PFSK-1 (cell line): ENCODE data around the gene FEZ2.

ENCODE experiments used
- FOXP2 ChIP-seq: optimal IDR thresholded peaks from 2 replicates; pipeline ENCODE3; 2011; ENCODE audit warnings: borderline replicate concordance, control low read depth, inconsistent platforms; ENCODE audit not compliant: insufficient read depth; ENCODE audit errors: extremely low read length, extremely low read depth
- POLR2AphosphoS5 ChIP-seq: IDR thresholded peaks from 2 replicates; pipeline ENCODE4 v1.6.1; 2012; ENCODE audit warnings: low read depth, mild to moderate bottlenecking, control low read depth, low read length, moderate library complexity
- SIN3A ChIP-seq: IDR thresholded peaks from 2 replicates; pipeline ENCODE4 v1.6.1; 2012; ENCODE audit warnings: mild to moderate bottlenecking, low read length, moderate library complexity, borderline replicate concordance; ENCODE audit not compliant: insufficient read depth
- TAF1 ChIP-seq: IDR thresholded peaks from 2 replicates; pipeline ENCODE4 v1.6.1; 2012; ENCODE audit warnings: low read length, control low read depth, borderline replicate concordance; ENCODE audit not compliant: insufficient read depth
- TF ChIP-seq, protein P1 (sequence below), 2 experiments: IDR thresholded peaks; 2 replicates each; pipeline versions ENCODE4 v1.6.1 to v1.8.0; 2011 to 2012; ENCODE audit warnings: low read depth in 2 of 2, low read length in 2 of 2, control low read depth in 1 of 2, inconsistent platforms in 1 of 2, mild to moderate bottlenecking in 1 of 2, moderate library complexity in 1 of 2; ENCODE audit not compliant: insufficient read depth in 1 of 2

The FEZ2 gene

DNA sequence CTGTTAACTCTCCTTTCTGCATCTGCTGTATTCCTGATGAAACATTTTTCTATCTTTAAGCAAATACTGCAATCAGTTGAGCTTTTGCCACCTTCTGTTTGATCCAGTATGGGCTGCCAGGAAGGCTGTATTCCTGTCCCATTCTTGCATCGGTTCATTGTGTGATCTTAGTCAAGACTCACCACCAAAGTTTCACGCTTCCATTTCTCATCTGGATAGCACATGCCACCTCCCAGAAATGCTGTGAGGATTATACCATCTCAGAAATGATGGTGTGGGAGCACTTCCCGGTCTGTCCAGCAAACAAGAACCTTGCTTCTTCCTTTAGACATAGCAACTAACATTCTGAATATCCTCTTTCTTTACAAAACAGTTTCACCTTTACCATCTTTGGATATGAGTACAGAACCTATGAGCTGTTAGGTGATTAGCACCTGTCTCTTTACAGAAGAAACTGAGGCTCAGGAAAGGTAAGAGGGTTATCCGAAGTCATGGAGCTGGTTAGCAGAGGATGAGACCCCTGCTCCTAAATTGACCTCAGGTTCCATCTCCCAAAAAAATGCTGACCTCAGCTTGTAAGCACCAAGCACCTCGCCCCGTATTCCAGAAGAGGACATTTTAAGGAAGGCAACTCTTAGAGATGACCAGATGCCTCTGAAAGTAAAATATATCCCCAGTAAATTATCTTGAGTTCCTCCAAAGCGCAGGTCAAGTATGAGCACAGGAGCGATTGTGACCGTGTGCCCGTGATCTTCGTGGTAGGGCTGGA, 56.8 kb downstream of the FEZ2 start:
- TF ChIP-seq SIN3A (no peak), FOXP2 (no peak), TAF1 (no peak), POLR2AphosphoS5 (no peak)
- TF ChIP-seq, protein P1, sequence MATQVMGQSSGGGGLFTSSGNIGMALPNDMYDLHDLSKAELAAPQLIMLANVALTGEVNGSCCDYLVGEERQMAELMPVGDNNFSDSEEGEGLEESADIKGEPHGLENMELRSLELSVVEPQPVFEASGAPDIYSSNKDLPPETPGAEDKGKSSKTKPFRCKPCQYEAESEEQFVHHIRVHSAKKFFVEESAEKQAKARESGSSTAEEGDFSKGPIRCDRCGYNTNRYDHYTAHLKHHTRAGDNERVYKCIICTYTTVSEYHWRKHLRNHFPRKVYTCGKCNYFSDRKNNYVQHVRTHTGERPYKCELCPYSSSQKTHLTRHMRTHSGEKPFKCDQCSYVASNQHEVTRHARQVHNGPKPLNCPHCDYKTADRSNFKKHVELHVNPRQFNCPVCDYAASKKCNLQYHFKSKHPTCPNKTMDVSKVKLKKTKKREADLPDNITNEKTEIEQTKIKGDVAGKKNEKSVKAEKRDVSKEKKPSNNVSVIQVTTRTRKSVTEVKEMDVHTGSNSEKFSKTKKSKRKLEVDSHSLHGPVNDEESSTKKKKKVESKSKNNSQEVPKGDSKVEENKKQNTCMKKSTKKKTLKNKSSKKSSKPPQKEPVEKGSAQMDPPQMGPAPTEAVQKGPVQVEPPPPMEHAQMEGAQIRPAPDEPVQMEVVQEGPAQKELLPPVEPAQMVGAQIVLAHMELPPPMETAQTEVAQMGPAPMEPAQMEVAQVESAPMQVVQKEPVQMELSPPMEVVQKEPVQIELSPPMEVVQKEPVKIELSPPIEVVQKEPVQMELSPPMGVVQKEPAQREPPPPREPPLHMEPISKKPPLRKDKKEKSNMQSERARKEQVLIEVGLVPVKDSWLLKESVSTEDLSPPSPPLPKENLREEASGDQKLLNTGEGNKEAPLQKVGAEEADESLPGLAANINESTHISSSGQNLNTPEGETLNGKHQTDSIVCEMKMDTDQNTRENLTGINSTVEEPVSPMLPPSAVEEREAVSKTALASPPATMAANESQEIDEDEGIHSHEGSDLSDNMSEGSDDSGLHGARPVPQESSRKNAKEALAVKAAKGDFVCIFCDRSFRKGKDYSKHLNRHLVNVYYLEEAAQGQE (IDR thresholded peaks at IDR 0.05; ENCODE audit: insufficient read depth in 1 of 2, low read depth in 2 of 2, low read length in 2 of 2), result no peak

GRCh38 chr2:36539631-36540030, 58.3 kb downstream of the FEZ2 start:
- TF ChIP-seq POLR2AphosphoS5 (no peak), FOXP2 (no peak), SIN3A (no peak), TAF1 (no peak)
- TF ChIP-seq, protein P1 (IDR thresholded peaks at IDR 0.05; ENCODE audit: insufficient read depth in 1 of 2, low read depth in 2 of 2, low read length in 2 of 2), result no peak

GRCh38 chr2:36538335-36538734, 59.6 kb downstream of the FEZ2 start:
- TF ChIP-seq, protein P1 (IDR thresholded peaks at IDR 0.05; ENCODE audit: insufficient read depth in 1 of 2, low read depth in 2 of 2, low read length in 2 of 2), result no peak
- TF ChIP-seq POLR2AphosphoS5 (no peak), TAF1 (no peak), SIN3A (no peak), FOXP2 (no peak)

GRCh38 chr2:36536776-36537175, 61.2 kb downstream of the FEZ2 start:
- TF ChIP-seq TAF1 (no peak), SIN3A (no peak), FOXP2 (no peak), POLR2AphosphoS5 (no peak)
- TF ChIP-seq, protein P1 (IDR thresholded peaks at IDR 0.05; ENCODE audit: insufficient read depth in 1 of 2, low read depth in 2 of 2, low read length in 2 of 2), result no peak

DNA sequence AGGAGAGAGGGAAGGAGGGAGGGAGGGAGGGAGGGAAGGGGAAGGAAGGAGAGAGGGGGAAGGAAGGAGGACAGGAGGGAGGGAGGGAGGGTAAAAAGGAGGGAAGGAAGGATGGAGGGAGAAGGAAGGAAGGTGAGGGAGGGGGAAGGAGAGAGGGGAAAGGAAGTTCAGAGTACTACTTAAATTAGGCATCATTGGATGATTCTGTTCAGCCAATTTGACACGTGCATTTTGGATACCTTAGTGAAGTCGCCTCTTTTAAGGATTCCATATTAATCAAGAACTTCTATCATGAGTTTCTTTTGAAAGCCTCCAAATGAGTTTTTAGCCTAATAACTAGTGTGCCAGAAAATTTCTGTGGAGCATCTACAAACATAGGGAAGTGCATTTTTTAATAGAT, 62.9 kb downstream of the FEZ2 start:
- TF ChIP-seq SIN3A (no peak), FOXP2 (no peak), POLR2AphosphoS5 (no peak), TAF1 (no peak)
- TF ChIP-seq, protein P1 (IDR thresholded peaks at IDR 0.05; ENCODE audit: insufficient read depth in 1 of 2, low read depth in 2 of 2, low read length in 2 of 2), result no peak
